NB4 (cell line): Measurements from ENCODE around the gene CDH22.

Source experiments
- DNase-seq: peaks from one replicate; pipeline ENCODE4 v3.0.0; 2010; ENCODE audit warnings: low read depth
- H3K4me3 ChIP-seq: one replicate; pipeline ENCODE4 v1.5.1; 2011; ENCODE audit warnings: mild to moderate bottlenecking, low read depth, low read length, moderate library complexity
- CTCF ChIP-seq: IDR thresholded peaks from one replicate; pipeline ENCODE4 v1.5.1; 2012; ENCODE audit warnings: low read depth, low read length
- MAX ChIP-seq: IDR thresholded peaks from 2 replicates; pipeline ENCODE4 v1.6.1; 2011; ENCODE audit warnings: low read depth, low read length
- MYC ChIP-seq: IDR thresholded peaks from 2 replicates; pipeline ENCODE4 v1.6.1; 2011; ENCODE audit warnings: low read depth, low read length
- POLR2A ChIP-seq: IDR thresholded peaks from 2 replicates; pipeline ENCODE4 v1.6.1; 2011; ENCODE audit warnings: mild to moderate bottlenecking; ENCODE audit not compliant: insufficient read length; ENCODE audit errors: extremely low read depth

The CDH22 gene

GRCh38 chr20:46317685-46318177 is 9.4 kb upstream of the CDH22 start:
- H3K4me3 ChIP-seq, result no peak overlapping the region
- DNase-seq, result no peak
- TF ChIP-seq POLR2A, result no peak
- TF ChIP-seq CTCF, result no peak
- no peak for TF ChIP-seq MYC
- no peak for TF ChIP-seq MAX

GRCh38 chr20:46316984-46317684 is 8.8 kb upstream of the CDH22 start:
- TF ChIP-seq MAX (no peak), POLR2A (no peak), MYC (no peak), CTCF (no peak)
- H3K4me3 ChIP-seq, result no peak overlapping the region
- no peak for DNase-seq

GRCh38 chr20:46315311-46315710 is 7.0 kb upstream of the CDH22 start:
- no peak for DNase-seq
- H3K4me3 ChIP-seq, result no peak overlapping the region
- TF ChIP-seq MAX (no peak), POLR2A (no peak), MYC (no peak), CTCF (no peak)

GRCh38 chr20:46312945-46313861 is 4.9 kb upstream of the CDH22 start:
- no peak for TF ChIP-seq CTCF
- TF ChIP-seq MAX, result no peak
- TF ChIP-seq MYC, result no peak
- no peak for TF ChIP-seq POLR2A
- no peak for DNase-seq
- H3K4me3 ChIP-seq, result no peak overlapping the region

GRCh38 chr20:46312075-46312944 is 4.0 kb upstream of the CDH22 start:
- no peak for TF ChIP-seq MAX
- no peak for TF ChIP-seq CTCF
- TF ChIP-seq POLR2A, result no peak
- no peak for TF ChIP-seq MYC
- no peak overlapping the region for H3K4me3 ChIP-seq
- no peak for DNase-seq
